ENCODE data around the gene NSUN7. TPM values are rescaled to one million over a fixed set of nuclear protein-coding genes. Genes with fewer than 3 reads are reported as not detected.

Gene NSUN7
- total and polyA plus RNA-seq, 2 of the 13 experiments (the other 11 are each of a cell fraction or from before 2014, with no cell fraction given), result 0.05 TPM; not detected in 1

GRCh38 chr4:40718586-40718985 is 31.2 kb upstream of the NSUN7 start (continued):
- TF ChIP-seq ISX (CRISPR knock-in tag; conservative IDR thresholded peaks at IDR 0.05), result no peak
- no peak for TF ChIP-seq ZNF770 (CRISPR knock-in tag; IDR thresholded peaks at IDR 0.05)
- no peak for TF ChIP-seq ATF7-NPFF (CRISPR knock-in tag; IDR thresholded peaks at IDR 0.05; ENCODE audit: low read depth)
- no peak for TF ChIP-seq ARNT2 (CRISPR knock-in tag; IDR thresholded peaks at IDR 0.05; ENCODE audit: low read depth)
- TF ChIP-seq ONECUT2 (CRISPR knock-in tag; IDR thresholded peaks at IDR 0.05), result no peak
- TF ChIP-seq ZNF101 (CRISPR knock-in tag; IDR thresholded peaks at IDR 0.05; ENCODE audit: borderline replicate concordance, low read depth), result no peak
- TF ChIP-seq LBX2 (CRISPR knock-in tag; IDR thresholded peaks at IDR 0.05; ENCODE audit: borderline replicate concordance), result no peak

- DNase-seq (ENCODE audit: low spot score), result peak; percentile 44
- no TSS peak for BruUV-seq (replicated peaks)
- intact Hi-C loops (cut with micrococcal nuclease; ENCODE audit: unreplicated experiment) (loop anchor here (1.0 kb wide), 1 partner anchor 168 kb away; no protein-coding TSS in a partner anchor), in situ Hi-C loops (cut with HindIII; ENCODE audit: extremely low pct_ligation_motif_present, low pct_unique_long_range_greater_than_20kb) (no loop called here)
- CTCF ChIA-PET (ENCODE audit: low intra/inter-chr PET ratio, low total read pairs), result no interaction called here
- Histone ChIP-seq H3K9me3 (ENCODE audit: low read length) (no peaks in the 10 kb centered on the region), H4K20me1 (ENCODE audit: insufficient read depth, low read length) (no peaks in the 10 kb centered on the region), H3K27me3 (ENCODE audit: control insufficient read depth in 1 of 2, insufficient read depth in 2 of 2, low read length in 2 of 2) (no peaks in the 10 kb centered on the region; a peak in 1 of 5 replicates), H3K27ac (ENCODE audit: extremely low read length, insufficient read depth, low read length) (no peak overlapping the region), H3K4me3 (replicated peaks in 1 of 3; ENCODE audit: insufficient read depth in 1 of 3, low read depth in 2 of 3, low read length in 3 of 3) (no peak overlapping the region), H3K9ac (ENCODE audit: insufficient read depth, low read depth, low read length) (no peak overlapping the region), H2AFZ (ENCODE audit: low read length) (no peak overlapping the region), H3K79me2 (ENCODE audit: insufficient read depth, low read length) (no peaks in the 10 kb centered on the region), H3K4me2 (ENCODE audit: low read depth, low read length) (no peak overlapping the region), H3K36me3 (replicated peaks in 1 of 2; ENCODE audit: control insufficient read depth in 1 of 2, insufficient read depth in 2 of 2, low read length in 2 of 2) (no peaks in the 10 kb centered on the region), H3K4me1 (ENCODE audit: insufficient read depth, low read length) (no peaks in the 10 kb centered on the region)
- FAIRE-seq, result peak; percentile 64
- POLR2A ChIA-PET, result no interaction called here
- ATAC-seq, result peak; percentile 88
- 10% methylated on average over 5 of the region's 5 CpGs for WGBS (ENCODE audit: low lambda C conversion rate)
- TF ChIP-seq IRF2 (CRISPR knock-in tag; IDR thresholded peaks at IDR 0.05) (peak; percentile 25; the same call in 1 of the 2 replicates), ZHX2 (IDR thresholded peaks at IDR 0.05; ENCODE audit: low read depth) (no peak), ZHX2 (CRISPR knock-in tag; IDR thresholded peaks at IDR 0.05; ENCODE audit: borderline replicate concordance) (no peak), CTCF (CRISPR knock-in tag; IDR thresholded peaks at IDR 0.05) (peak; percentile 79), NBN (conservative IDR thresholded peaks at IDR 0.05) (no peak), RAD21 (CRISPR knock-in tag; IDR thresholded peaks at IDR 0.05) (peak; percentile 56)
These were observed 30.6 kb upstream of the NSUN7 start for GRCh38 chr4:40719008-40719623.

Measured in HepG2 (cell line).